ENCODE results near the gene IGFL2. TPM values are rescaled to one million over a fixed set of nuclear protein-coding genes. Genes with fewer than 3 reads are reported as not detected.

The IGFL2 gene
- total RNA-seq, 1 experiment from 2014 or later, result 64.7 TPM

DNA sequence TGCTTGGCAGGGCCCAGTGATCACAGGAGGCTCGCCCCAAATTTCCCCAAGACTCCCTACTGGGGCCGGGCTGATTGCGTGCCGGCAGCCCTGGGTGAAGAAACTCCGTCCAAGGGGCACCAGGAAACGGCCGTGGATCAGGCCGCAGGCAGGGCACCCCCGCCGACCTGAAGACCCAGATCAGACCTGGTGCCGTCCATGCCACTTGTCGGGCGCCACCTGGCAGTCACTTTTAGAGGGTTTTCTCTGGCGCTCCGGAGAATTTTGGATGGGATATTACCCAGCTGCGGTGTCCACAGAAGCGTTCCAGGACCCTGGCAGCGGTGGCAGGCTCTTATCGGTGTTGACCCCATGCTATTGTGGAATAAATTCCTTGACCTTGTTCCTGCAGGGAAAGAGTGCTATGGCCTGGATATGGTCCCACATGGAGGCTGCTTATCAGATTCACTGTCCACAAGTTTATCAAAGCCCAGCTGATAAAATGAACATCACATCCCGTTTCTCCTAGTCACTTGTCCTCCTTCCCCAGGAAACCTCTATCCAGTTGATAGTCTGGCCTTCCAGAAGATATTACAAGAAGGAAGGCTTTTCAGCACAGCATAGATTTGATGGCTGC is 38.2 kb downstream of the IGFL2 start:
- ChIA-PET CTCF (no interaction called here), POLR2A (no interaction called here)
- Histone ChIP-seq H3K9me3 (0 out of 2 replicates have a peak, but pooled peaks cover 5% of the 10 kb centered on the region), H3K4me3 (ENCODE audit: low read depth, low read length) (no peak overlapping the region), H3K4me1 (peaks cover 10% of the 10 kb centered on the region), H3K27me3 (replicated peaks; ENCODE audit: control insufficient read depth, insufficient read depth, low read length) (no peaks in the 10 kb centered on the region), H3K36me3 (ENCODE audit: control insufficient read depth, insufficient read depth, low read length) (no peaks in the 10 kb centered on the region)
- Mint-ChIP-seq H3K27me3 (ENCODE audit: insufficient read depth, unreplicated experiment) (no peaks in the 10 kb centered on the region), H3K36me3 (ENCODE audit: insufficient read depth, unreplicated experiment) (no peaks in the 10 kb centered on the region), H3K4me3 (ENCODE audit: unreplicated experiment) (no peak overlapping the region), H3K27ac (ENCODE audit: unreplicated experiment) (no peak overlapping the region), H3K9me3 (ENCODE audit: unreplicated experiment) (peaks cover 11% of the 10 kb centered on the region), H3K4me1 (ENCODE audit: low read depth, unreplicated experiment) (peaks cover 22% of the 10 kb centered on the region)
- TF ChIP-seq, protein P1, sequence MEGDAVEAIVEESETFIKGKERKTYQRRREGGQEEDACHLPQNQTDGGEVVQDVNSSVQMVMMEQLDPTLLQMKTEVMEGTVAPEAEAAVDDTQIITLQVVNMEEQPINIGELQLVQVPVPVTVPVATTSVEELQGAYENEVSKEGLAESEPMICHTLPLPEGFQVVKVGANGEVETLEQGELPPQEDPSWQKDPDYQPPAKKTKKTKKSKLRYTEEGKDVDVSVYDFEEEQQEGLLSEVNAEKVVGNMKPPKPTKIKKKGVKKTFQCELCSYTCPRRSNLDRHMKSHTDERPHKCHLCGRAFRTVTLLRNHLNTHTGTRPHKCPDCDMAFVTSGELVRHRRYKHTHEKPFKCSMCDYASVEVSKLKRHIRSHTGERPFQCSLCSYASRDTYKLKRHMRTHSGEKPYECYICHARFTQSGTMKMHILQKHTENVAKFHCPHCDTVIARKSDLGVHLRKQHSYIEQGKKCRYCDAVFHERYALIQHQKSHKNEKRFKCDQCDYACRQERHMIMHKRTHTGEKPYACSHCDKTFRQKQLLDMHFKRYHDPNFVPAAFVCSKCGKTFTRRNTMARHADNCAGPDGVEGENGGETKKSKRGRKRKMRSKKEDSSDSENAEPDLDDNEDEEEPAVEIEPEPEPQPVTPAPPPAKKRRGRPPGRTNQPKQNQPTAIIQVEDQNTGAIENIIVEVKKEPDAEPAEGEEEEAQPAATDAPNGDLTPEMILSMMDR (IDR thresholded peaks at IDR 0.05; ENCODE audit: insufficient read depth in 1 of 2, low read depth in 1 of 2, low read length in 1 of 2, severe bottlenecking in 1 of 2, unreplicated experiment in 1 of 2), result no peak
- intact Hi-C loops (cut with micrococcal nuclease; ENCODE audit: unreplicated experiment), result loop anchor here (5.0 kb wide), 2 partner anchors 39 to 159 kb away; partner anchors contain the start of gene IGFL2
- DNase-seq, result no peak
- BruUV-seq (replicated peaks), result no TSS peak

DNA sequence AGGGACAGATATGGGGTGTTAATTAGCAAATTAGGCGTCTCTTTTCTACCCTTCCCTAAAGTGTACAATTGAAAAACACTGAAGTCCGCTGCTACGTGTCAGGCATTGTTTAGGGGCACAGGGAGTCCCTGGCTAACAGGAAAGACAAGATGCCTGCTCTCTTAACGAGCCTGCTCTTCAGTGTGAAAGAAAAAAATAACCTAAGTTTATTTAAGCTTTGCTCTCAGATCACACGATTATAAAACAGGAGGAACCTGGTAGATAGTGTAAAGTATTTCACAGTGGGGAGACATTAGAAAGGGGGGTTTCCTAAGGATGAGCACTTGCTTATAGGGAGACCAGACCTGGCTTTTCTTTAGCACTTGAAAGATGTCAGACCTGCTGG is 38.7 kb downstream of the IGFL2 start:
- H3K27me3 ChIP-seq (replicated peaks; ENCODE audit: control insufficient read depth, insufficient read depth, low read length), result no peaks in the 10 kb centered on the region
- 0 out of 2 replicates have a peak, but pooled peaks cover 5% of the 10 kb centered on the region for H3K9me3 ChIP-seq
- intact Hi-C loops (cut with micrococcal nuclease; ENCODE audit: unreplicated experiment), result loop anchor here (5.0 kb wide), 2 partner anchors 39 to 159 kb away; partner anchors contain the start of gene IGFL2
- no TSS peak for BruUV-seq (replicated peaks)
- no peaks in the 10 kb centered on the region for H3K27me3 Mint-ChIP-seq (ENCODE audit: insufficient read depth, unreplicated experiment)
- H3K4me3 Mint-ChIP-seq (ENCODE audit: unreplicated experiment), result no peak overlapping the region
- TF ChIP-seq, protein P1 (IDR thresholded peaks at IDR 0.05; ENCODE audit: insufficient read depth in 1 of 2, low read depth in 1 of 2, low read length in 1 of 2, severe bottlenecking in 1 of 2, unreplicated experiment in 1 of 2), result no peak
- no peaks in the 10 kb centered on the region for H3K36me3 Mint-ChIP-seq (ENCODE audit: insufficient read depth, unreplicated experiment)
- POLR2A ChIA-PET, result no interaction called here
- CTCF ChIA-PET, result no interaction called here
- H3K4me3 ChIP-seq (ENCODE audit: low read depth, low read length), result no peak overlapping the region
- H3K9me3 Mint-ChIP-seq (ENCODE audit: unreplicated experiment), result peaks cover 11% of the 10 kb centered on the region
- H3K36me3 ChIP-seq (ENCODE audit: control insufficient read depth, insufficient read depth, low read length), result no peaks in the 10 kb centered on the region
- no peak overlapping the region for H3K27ac Mint-ChIP-seq (ENCODE audit: unreplicated experiment)
- H3K4me1 ChIP-seq, result peaks cover 10% of the 10 kb centered on the region
- peaks cover 25% of the 10 kb centered on the region for H3K4me1 Mint-ChIP-seq (ENCODE audit: low read depth, unreplicated experiment)
- DNase-seq, result no peak

DNA sequence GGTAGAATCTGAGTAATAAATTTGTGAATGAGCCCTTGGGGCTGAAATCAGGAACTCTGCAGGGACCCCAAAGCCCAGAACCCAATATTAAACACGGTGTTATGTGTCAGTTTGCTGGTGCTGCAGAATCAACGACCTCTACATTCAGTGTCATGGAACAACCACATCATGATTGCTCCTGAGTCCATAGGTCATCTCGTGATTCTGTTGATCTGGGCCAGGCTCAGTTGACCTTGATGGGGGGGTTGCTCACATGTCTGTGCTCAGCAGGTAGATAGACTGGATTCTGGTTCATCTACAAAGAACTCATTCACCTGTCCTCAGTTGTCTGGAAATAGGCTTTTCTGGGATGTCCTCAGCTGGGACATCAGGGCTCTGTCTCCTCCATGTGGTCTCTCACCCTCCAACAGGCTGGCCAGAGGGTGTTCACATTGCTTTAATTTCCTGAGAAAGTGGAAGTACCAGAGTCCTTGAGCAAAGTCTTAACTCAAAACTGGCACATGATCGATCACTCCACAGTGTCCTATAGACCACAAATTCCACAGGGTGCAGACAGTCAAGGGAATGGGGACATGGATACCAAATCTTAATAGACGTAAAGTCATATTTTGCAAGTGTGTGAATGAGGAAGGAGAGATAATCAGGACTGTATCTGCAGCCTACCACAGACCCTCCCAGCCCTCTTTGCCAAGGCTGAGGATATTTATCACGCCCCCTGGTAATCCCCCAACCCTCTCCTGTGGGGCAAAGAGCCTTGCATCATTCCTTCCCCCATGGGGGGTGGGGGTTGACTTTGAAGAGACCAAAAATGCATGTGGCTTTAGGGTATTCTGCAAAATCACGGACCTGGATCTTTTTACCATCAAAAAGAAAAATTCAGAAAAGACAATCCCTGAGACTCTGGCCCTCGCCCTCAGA is 42.2 kb downstream of the IGFL2 start:
- H3K9me3 Mint-ChIP-seq (ENCODE audit: unreplicated experiment), result no peaks in the 10 kb centered on the region
- TF ChIP-seq, protein P1 (IDR thresholded peaks at IDR 0.05; ENCODE audit: insufficient read depth in 1 of 2, low read depth in 1 of 2, low read length in 1 of 2, severe bottlenecking in 1 of 2, unreplicated experiment in 1 of 2), result no peak
- intact Hi-C loops (cut with micrococcal nuclease; ENCODE audit: unreplicated experiment), result loop anchor here (1.0 to 5.0 kb wide), 4 partner anchors 43 to 163 kb away; partner anchors contain the start of gene IGFL2
- POLR2A ChIA-PET, result no interaction called here
- BruUV-seq (replicated peaks), result no TSS peak
- Histone ChIP-seq H3K9me3 (no peaks in the 10 kb centered on the region), H3K36me3 (ENCODE audit: control insufficient read depth, insufficient read depth, low read length) (no peaks in the 10 kb centered on the region), H3K4me1 (peaks cover 30% of the 10 kb centered on the region), H3K27me3 (replicated peaks; ENCODE audit: control insufficient read depth, insufficient read depth, low read length) (no peaks in the 10 kb centered on the region), H3K4me3 (ENCODE audit: low read depth, low read length) (no peak overlapping the region)
- H3K27me3 Mint-ChIP-seq (ENCODE audit: insufficient read depth, unreplicated experiment), result no peaks in the 10 kb centered on the region
- DNase-seq, result no peak
- no peak overlapping the region for H3K4me3 Mint-ChIP-seq (ENCODE audit: unreplicated experiment)
- CTCF ChIA-PET, result interaction anchor here (0.6 to 2.4 kb wide), 8 partner anchors 43 to 460 kb away, joined by 3 to 21 read pairs (median 8); partner anchors contain the start of genes FBXO46 and IGFL2
- no peak overlapping the region for H3K27ac Mint-ChIP-seq (ENCODE audit: unreplicated experiment)
- H3K4me1 Mint-ChIP-seq (ENCODE audit: low read depth, unreplicated experiment), result peaks cover 37% of the 10 kb centered on the region
- no peaks in the 10 kb centered on the region for H3K36me3 Mint-ChIP-seq (ENCODE audit: insufficient read depth, unreplicated experiment)

Measured in Caco-2 (cell line).